ENCODE data around the gene TM2D3.
"Not testable (repeated sequence)": the region's sequence is repeated elsewhere in the genome, so short reads cannot be mapped to it uniquely, and the experiment has no call there.

Gene TM2D3

DNA sequence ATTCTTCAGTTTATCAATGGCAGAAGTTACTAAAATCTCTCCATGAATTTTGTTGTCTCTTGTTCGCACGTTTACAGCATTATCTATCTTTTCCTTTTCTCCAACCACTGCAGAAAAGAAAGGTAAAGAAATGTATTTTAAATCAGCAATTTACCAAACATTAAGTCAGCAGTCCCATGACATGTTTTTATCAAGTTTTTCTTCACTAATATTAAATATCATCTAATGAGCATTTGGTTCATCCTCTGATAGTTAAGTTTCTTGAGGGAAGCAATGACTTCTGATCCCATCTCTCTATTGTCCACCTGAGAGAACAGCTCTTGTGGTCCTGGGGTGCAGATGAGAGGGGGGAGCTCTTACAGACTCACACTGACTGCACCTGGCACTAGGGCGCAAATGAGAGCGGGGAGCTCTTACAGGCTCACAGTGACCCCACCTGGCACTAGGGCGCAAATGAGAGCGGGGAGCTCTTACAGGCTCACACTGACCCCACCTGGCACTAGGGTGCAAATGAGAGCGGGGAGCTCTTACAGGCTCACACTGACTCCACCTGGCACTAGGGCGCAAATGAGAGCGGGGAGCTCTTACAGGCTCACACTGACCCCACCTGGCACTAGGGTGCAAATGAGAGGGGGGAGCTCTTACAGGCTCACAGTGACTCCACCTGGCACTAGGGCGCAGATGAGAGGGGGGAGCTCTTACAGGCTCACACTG is 2.6 kb upstream of the TM2D3 start:
- not testable (repeated sequence) for DNase-seq

DNA sequence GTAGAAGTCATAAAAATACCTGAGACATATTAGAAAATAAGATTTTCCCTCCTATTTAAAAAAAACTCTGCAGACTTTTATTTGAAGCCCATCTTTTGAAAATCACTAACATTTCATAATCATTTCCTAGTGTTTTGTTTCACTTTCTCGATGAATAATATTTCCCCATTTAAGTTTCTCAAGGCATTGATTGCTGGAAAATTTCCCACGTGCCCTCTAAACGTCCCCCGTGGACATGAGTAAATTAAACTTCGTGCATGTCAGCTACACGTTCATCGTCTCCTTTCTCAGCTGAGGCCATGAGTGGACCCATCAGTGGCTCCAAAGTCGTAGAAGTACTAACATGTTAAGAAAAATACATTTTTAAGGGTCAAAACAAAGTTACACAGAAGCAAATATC is 2.0 kb upstream of the TM2D3 start:
- DNase-seq, result no peak

DNA sequence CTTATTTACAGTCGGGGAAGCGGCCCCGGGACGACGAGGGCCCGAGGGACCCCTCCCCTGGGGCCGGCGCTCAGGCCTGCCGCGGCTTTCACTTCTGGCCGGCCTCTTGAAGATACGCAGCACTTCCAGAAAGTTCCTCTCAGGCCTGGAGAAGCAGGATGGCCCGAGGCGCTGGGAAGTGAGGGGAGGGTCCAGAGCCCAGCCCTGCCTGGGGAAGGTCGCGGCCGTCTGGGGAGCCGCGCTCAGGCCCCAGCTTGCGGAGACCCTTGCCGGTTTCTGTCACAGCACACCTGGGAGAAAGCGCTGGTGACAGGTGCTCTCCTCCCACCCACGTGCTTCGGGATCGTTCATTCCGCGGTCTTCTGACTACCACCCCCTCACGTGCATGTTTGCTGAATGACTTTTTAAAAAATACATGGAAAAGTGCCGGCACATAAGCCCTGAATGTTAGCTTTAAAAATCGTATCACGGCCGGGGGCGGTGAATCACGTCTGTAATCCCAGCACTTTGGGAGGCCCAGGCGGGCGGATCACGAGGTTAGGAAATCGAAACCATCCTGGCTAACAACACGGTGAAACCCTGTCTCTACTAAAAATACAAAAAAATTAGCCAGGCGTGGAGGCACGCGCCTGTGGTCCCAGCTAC is 727 bp upstream of the TM2D3 start:
- no peak for DNase-seq

DNA sequence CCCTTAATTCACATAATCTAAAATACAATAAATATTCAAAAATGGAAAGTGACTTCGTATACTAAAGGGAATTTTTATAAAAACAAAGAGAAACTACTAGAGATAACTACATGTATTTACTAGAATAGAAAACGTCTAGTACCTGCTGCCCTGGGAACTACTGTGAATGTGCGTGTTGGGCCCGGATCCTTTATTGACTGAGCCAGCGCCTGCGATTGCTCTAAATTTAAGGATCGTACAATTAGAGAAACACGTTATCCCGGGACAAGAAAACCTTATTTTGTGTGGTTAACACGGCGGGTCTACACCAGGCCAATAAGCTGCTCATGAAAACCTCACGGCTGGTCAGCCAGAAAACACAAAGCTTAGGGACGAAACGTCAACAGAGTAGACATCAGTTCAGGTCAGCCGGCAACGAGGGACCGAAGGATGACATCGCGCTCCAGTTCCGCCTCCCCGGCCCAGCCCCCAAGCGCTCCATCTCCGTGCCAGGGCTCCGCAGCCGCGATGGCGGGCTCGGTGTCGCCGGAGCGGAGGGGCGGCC is 555 bp downstream of the TM2D3 start:
- DNase-seq, result no peak

DNA sequence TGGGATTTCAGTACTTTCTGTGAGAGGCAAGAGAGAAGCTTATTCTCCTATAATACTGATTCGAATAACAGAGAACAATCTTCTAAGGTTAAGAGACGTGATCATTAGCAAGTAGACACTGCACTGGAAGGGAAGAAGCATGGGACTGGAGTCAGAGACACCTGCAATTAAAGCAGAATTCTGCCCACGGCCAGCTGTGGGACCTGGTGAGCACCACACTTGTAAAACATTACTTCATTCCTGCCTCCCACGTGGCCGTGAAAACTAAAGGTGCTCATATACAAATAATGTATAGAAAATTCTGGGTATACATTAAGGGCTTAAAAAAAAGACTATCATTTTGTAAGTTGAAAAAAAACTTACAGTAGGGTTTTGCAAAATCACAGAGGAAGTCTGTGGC is 2.0 kb downstream of the TM2D3 start:
- no peak for DNase-seq

DNA sequence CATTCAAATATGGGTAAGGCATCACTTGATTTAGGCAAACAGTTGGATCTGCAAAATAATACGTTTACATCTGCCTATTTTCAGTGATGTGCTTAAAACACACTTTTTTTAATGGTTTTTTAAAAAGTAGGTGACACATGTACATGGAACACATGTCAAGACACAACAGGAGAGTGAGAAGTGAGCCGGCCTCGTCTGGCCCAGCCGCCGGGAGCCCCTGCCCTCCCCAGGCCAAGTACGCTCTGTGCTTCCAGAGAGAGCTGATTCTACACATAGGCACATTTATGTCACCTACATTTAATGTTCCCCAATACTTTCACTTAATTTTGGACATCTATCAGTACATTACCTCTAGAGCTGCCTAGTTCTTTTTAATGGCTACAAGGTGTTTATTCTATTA is 3.8 kb downstream of the TM2D3 start:
- DNase-seq, result no peak

DNA sequence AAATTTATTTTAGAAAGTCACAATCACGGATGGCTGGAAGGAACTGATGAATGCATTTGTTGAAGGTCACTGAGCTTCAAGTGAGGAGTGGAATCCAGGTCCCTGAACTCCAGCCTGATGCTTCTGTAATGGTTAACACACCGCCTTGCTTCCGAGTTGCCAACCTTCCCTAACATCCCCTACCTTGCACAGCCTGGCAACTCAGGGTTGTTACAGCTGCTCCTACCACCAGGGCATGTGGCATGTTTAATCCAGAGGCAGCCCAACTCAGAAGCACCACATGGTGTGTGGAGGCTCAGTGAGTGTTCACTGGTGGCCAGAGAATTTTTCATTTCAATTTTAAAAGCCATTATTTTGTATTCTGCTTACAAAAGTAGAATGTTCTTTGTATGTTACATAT is 4.9 kb downstream of the TM2D3 start:
- DNase-seq, result no peak

DNA sequence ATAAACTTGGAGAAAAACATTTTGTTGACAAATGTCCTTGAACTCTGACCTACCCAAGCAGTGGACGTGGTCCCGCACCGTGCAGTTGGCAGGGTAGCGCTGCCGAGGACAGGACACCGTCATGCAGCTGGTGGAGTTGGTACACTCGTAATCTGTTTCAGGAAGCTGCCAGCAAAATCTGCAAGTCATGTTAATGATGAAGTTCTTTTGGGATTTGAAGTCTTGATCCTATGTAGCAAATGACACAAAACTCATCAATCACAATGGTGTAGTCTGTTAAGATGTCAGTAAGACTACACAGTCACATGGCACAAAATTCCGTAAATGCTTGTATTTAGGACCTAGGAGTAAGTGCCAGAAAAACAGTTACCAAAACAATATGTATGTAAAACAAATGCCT is 5.5 kb downstream of the TM2D3 start:
- no peak for DNase-seq

DNA sequence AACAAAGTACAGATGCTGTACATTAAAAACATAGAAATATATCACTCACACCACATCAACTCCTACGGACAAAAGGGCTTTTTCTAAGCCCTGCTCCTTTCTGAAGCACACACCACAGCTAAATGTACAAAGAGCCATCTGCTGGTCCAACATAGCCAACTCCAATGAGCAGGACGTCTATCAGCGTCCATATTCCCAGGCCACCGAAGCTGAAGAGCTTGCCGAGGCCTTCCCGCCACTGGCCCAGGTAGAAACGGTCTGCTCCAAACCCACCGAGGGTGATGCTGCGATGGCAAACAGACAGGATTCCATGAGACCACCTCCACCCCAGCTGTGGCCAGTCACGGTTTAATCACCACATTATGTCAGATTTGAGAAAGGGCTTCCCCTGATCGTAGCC is 9.8 kb downstream of the TM2D3 start:
- DNase-seq, result no peak

DNA sequence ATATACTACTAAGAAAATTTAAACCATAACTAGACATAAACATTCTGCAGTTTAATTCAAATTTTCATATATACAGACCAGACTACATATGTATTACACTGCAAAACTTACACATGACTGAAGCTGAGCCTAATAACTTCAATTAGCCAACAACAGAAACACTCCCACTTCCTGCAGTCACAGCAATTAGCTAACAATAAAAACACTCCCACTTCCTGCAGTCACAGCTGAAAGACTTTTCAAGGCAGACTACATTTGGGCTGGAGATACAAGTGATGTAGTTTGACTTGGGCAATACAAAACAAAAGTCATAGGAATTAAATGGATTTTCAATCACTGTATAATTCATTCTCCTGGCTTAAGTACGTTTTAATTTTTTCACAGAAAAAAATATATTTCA is 10.3 kb downstream of the TM2D3 start:
- no peak for DNase-seq

DNA sequence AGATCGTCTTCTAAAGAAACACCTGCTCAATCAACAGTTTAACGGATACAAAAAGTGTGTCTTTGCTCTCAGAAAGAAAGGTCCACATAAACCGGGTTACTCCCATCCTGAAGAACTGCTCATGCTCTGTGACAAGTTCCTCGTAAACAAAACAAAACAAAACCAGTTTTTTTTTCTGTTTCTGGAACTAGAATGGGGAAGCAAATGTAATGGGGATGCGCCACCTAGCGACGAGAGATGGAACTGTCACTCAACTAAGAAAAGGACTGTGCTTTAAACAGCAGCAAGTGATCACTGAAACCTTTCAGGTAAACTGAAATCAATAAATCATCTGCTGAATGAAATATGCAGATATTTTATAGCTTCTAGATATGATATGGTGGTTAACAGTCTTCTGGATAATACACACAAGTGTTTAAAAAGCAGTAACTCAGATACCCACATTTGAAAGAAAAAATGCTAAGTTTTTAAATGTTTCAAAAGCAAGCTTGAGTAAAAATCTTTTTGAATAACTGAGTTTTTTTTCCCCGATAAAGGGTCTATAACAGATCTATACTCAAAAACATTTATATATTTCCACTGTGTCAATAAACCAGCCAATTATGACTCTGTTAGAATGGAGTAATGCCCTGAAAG is 10.9 kb downstream of the TM2D3 start:
- DNase-seq, result peak; percentile 65

DNA sequence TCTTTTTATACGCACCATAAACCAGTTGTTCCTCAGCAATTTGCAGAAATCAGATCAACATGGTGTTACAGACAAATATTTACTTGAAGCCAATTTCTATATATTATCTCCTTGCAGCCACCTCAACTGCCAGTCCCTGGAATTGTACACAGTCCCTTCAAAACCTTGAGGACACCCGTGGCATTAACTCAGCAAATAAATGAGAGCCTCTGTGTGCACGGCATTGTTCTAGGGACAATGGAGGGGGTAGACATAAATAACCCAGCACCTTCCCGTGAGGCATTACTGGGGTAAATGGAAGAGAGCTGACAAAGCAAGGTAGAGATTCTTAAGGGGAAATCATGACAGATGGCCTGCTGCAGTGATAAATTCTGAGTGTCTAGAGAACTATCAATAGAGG is 12.5 kb downstream of the TM2D3 start:
- no peak for DNase-seq

DNA sequence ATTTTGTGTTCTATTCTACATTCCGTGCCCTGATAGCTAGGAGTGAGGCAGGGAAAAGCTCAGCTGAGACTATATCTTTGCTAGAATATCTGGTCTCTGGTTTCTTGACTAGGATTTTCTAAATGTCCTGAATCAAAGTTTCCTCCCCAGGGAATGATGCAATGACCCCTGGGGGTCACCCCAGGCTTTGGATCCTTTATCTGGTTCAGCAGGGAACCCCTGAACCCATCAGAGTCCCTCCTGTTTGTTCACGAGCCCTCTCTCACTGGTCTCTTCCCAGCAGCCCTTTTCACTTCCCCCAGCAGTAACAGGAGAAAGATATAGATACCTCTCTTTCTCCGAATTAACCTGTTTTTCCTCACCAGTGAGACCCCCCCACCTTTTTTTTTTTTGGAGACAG is 14.3 kb downstream of the TM2D3 start:
- DNase-seq, result no peak

DNA sequence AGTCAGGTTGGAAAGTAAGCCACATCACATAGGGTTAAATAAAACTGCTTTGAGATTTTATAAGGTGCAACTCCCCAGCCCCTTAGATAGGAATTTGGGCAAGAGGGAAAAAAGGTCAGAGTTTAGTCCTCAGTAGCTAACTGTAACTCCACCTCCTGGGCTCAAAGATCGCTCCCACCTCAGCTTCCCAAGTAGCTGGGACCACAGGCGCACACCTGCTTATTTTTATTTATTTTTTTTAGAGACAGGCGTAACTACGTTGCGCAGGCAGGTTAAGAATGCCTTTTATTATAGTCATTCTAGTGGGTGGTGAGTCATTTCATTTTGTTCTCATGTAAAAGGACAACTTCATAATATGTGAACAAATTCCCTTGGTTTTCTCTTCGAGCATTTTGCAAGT is 14.7 kb downstream of the TM2D3 start:
- no peak for DNase-seq

DNA sequence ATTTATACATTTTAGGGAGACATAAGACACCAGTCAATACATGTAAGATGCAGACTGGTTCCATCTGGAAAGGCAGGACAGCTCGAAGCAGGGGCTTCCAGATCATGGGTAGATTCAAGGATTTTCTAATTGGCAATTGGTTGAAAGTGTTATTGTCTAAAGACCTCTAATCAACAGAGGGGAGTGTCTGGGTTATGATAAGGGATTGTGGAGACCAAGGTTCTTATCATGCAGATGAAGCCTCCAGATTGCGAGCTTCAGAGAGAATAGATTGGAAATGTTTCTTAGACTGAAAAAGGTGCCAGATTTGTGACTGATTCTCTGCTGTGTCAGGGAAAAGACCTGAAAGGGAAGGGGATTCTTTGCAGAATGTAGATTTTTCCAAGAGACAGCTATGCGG is 15.1 kb downstream of the TM2D3 start:
- DNase-seq, result no peak

DNA sequence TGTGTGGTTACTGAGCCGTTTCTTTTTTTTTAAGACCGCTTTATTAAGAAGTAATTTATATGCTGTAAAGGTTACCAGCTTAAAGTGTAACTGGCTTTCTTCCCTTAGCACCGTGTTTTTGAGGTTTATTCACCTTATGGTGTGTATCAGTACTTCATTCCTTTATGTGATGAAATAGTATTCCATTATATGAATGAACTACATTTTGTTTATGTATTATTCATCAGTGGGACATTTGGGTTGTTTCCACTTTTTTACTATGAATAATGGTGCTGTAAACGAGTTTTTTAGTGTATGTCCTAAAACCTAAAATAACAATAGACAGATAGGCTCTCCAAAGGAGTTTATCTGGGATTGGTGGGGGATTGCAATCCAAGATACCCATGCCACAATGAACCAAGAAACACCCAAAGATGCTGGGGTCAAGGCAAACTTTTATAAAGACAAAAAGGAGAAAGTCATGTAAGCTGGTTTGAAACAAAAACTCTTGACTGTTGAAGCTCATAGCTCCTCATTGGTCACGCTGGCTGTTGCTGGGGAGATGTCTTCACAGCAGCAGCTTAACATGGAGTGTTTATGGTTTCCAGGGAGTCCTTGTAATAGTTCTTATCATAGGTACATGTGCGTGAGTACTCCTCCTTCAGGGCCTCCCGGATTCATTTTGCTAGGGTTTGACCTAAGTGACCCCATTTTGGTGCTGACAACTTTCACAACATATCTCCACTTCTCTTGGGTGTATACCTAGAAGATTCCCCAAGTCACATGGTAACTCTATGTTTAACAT is 16.0 kb downstream of the TM2D3 start:
- DNase-seq, result no peak

DNA sequence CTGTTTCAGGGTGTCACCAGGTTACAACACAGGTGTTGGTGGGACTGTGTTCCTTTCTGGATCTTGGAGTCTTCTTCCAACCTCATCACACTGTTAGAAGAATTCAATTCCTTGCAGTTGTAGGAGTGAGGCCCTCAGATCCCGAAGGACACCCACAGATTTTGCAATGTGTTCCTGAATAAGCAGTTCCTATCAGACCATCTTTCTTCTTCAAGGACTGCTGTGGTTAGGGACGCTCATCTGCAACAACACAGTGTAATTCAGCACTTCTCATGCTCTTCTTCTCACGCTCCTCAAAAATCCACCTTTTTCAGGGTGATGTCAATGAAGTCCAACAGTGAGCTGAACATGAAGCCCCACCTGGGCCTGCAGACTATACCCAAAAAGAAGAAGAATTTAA is 18.8 kb downstream of the TM2D3 start:
- DNase-seq, result no peak

DNA sequence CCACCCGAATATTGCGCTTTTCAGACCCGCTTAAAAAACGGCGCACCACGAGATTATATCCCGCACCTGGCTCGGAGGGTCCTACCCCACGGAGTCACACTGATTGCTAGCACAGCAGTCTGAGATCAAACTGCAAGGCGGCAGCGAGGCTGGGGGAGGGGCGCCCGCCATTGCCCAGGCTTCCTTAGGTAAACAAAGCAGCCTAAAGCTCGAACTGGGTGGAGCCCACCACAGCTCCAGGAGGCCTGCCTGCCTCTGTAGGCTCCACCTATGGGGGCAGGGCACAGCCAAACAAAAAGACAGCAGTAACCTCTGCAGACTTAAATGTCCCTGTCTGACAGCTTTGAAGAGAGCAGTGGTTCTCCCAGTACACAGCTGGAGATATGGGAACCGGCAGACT is 25.5 kb downstream of the TM2D3 start:
- not testable (repeated sequence) for DNase-seq

DNA sequence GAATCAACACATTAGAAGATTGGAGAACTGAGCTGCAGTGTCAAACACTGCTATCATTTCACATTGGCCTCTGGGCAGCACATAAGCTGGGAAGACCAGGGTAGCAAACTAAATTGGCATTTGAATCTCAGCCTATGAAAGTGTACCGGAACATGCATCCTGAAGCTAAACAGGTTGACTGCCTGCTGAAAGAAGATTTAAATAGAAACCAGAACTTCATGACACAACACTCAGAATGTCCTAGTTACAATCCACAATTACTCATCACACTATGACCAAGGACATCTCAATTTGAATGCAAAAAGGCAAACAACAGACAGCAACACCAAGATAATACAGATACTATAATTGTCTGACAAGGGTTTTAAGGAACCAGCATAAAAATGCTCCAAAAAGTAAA is 26.2 kb downstream of the TM2D3 start:
- no peak for DNase-seq

DNA sequence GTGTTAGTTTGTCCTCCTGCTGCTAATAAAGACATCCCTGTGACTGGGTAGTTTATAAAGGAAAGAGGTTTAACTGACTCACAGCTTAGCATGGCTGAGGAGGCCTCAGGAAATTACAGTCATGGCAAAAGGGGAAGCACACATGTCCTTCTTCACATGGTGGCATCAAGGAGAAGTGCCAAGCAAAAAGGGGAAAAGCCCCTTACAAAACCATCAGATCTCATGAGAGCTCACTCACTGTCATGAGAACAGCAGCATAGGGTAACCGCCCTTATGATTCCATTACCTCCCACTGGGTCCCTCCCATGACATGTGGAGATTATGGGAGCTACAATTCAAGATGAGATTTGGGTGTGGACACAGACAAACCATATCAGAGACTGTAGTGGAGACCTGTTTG is 27.0 kb downstream of the TM2D3 start:
- no peak for DNase-seq

DNA sequence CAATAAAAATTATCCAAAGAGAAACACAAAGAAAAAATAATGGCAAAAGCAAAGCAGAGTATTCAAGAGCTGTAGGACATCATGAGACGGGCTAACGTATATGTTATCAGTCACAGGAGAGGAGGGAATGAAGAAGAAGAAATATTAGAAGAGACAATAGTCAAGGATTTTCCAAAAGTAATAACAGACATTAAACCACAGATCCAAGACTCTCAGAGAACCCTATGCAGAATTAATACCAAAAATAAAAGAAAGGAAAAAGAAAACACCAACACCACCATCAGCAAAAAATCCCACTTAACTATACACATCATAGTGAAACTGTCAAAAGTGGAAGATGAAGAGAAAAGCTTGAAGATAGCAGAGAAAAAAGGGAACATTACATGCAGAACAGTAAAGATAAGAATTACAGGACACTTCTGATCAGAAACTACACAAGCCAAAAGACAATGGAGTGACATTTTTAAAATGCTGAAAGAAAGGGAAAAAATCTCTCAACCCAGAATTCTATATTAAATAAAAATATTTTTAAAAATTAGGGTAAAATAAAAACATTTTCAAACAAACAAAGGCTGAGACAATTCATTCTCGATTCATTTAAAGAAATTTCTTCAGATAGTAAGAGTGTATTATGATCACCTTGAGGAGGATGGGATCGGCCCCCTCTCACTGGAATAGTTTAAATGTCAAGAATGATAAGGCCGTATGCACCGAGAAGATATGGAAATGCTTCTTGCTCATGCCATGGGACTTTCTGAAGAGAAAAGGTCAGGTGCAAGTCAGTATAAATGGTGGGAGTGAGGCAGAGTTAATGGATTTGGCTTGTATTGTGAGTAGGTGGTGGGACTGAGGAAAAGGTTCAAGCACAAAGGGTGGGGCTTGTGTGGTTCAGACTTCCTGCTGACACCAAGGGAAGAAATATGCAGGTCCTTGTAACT is 28.5 kb downstream of the TM2D3 start:
- DNase-seq, result no peak

DNA sequence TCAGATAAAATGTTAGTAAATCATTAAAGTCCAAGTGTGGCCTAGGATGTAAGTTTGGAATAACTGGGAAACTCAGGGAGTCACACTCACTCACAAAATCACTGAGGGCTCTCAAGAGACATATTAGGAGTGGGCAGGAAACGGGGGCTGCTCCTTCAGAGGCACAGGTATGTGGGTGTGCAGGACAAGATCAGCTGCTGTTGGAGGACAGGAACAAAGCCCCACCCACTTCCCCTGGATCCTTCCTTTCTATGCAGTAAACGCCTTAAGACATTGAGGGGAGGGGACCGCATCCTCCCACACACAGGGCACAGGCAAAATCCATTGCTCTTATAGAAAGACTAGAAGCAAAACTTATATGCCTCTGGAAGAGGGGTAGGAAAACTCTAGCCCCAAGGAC is 30.2 kb downstream of the TM2D3 start:
- no peak for DNase-seq

All from NCI-H2227 treated with DMSO at 0.1 percent for 48 hours (cell line).